A549 treated with Mapracorat at 1 μM for 4 hours (cell line): Measurements from ENCODE around the gene IPO4. TPM values are rescaled to one million over a fixed set of nuclear protein-coding genes. Genes with fewer than 3 reads are reported as not detected.

ENCODE experiments used
- total RNA-seq: library from RNA; stranded (reverse); fragments of 200-300 nt; extraction: Qiagen RNA extraction; gene quantifications from 5 replicates; pipeline ENCODE4 v1.2.3, GENCODE V29; 2022

The IPO4 gene
- total RNA-seq, 1 experiment from 2014 or later = 89.6 TPM

DNA sequence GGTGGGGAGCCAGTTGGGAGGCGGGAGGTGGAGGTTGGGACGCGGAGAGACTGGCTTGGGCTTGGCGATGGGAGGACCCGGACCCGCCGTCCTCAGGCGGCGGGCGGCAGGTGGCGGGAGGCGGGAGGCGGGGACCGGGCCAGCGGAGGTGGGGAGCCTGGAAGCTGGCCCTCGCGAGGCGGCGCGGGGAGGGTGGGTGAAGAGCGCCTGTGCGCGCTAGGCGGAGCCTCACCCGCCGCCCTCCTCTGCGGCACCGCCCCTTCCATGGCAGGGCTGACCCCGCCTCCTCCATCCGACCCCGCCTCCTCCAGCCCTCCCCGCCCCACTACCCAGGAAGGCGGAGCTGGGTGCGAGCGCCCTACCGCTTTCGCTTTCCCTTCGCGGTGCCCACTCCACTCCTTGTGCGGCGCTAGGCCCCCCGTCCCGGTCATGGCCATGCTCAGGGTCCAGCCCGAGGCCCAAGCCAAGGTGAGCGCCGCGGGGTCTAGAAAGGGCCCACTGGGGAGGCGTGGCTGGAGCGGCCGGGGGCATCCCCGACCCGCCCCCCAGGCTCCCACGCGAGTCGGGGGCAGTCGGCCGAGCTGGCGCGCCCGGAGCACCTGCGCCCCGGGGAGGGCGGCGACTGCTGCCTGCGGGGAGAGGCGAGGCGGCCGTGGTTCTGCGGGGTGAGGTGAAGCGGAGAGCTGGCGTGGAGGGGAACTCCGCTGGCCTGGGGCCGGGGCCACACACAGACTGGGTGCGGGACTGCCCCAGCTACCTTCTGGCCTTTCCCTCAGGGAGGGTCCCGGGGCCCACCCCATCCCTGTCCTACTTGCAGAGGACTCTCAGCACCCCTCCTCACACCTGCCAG lies 52.6 kb downstream of the IPO4 start, which contains the start of gene PSME1:
Gene PSME1 (plus strand): TSS at position 361 of the 850 bp plus-strand sequence. CDS start 69 bp downstream, at position 430.

DNA sequence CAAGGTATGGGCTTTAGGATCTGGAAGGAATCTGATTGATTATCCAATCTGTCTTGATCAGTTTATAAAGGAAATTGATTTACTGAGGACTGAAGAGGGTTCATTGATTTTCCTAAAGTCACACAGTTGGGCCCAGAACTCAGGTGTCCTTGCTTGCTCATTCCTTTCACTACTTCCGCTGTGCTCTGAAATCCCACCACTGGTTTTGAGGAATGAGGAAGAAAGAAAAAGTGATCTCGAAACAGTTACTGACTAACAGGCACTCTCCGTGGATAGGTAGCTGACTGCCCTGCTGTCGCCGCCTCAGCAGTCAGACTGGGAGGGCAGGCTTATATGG lies 58.3 kb downstream of the IPO4 start, which contains the start of gene FITM1:
Gene FITM1 (plus strand): TSS at position 280 of the 337 bp plus-strand sequence. CDS start 905 bp downstream, outside the sequence.

Other genes with a start within 250 kb of the IPO4 start
- gene DHRS4, start 235.0 kb downstream of the IPO4 start, total RNA-seq = 42.8 to 50.0 TPM (median 43.6 TPM) in 5 replicates
- 25.5 to 34.0 TPM (median 29.6 TPM) in 5 replicates for gene DHRS4L2, start 199.9 kb downstream of the IPO4 start, total RNA-seq
- 0.35 to 0.74 TPM (median 0.53 TPM) in 5 replicates for gene CARMIL3, start 136.8 kb downstream of the IPO4 start, total RNA-seq
- not detected in 5 replicates for gene CPNE6, start 117.3 kb downstream of the IPO4 start, total RNA-seq
- 15.0 to 21.2 TPM (median 19.3 TPM) in 5 replicates for gene PCK2, start 94.5 kb downstream of the IPO4 start, total RNA-seq
- 20.8 to 22.4 TPM (median 21.9 TPM) in 5 replicates for gene DCAF11, start 74.0 kb downstream of the IPO4 start, total RNA-seq
- 0.56 to 1.1 TPM (median 0.84 TPM) in 5 replicates for gene NRL, start 73.9 kb downstream of the IPO4 start, total RNA-seq
- 0.13 to 0.19 TPM in 2 of 5 replicates, not detected in the others for gene FITM1, start 58.2 kb downstream of the IPO4 start, total RNA-seq
- gene PSME1, start 52.6 kb downstream of the IPO4 start, total RNA-seq = 159 to 187 TPM (median 162 TPM) in 5 replicates
- 45.7 to 62.3 TPM (median 60.1 TPM) in 5 replicates for gene EMC9, start 47.2 kb downstream of the IPO4 start, total RNA-seq
- gene PSME2, start 42.2 kb downstream of the IPO4 start, total RNA-seq = 151 to 185 TPM (median 159 TPM) in 5 replicates
- gene RNF31, start 41.3 kb downstream of the IPO4 start, total RNA-seq = 19.9 to 35.1 TPM (median 34.3 TPM) in 5 replicates
- 16.8 to 21.0 TPM (median 17.7 TPM) in 5 replicates for gene IRF9, start 27.6 kb downstream of the IPO4 start, total RNA-seq
- gene REC8, start 16.7 kb downstream of the IPO4 start, total RNA-seq = 3.3 to 6.5 TPM (median 5.3 TPM) in 5 replicates
- 58.4 to 64.8 TPM (median 63.8 TPM) in 5 replicates for gene TM9SF1, start 6.6 kb upstream of the IPO4 start, total RNA-seq
- not detected in 5 replicates for gene TSSK4, start 16.9 kb upstream of the IPO4 start, total RNA-seq
- gene CHMP4A, start 24.7 kb upstream of the IPO4 start, total RNA-seq = 75.9 to 98.1 TPM (median 81.6 TPM) in 5 replicates
- 29.1 to 34.2 TPM (median 30.7 TPM) in 5 replicates for gene MDP1, start 27.2 kb upstream of the IPO4 start, total RNA-seq
- 450 to 490 TPM (median 458 TPM) in 5 replicates for gene NEDD8, start 43.6 kb upstream of the IPO4 start, total RNA-seq
- gene GMPR2, start 44.1 kb upstream of the IPO4 start, total RNA-seq = 54.1 to 66.3 TPM (median 57.2 TPM) in 5 replicates
- 34.4 to 39.3 TPM (median 36.4 TPM) in 5 replicates for gene TINF2, start 53.8 kb upstream of the IPO4 start, total RNA-seq
- 0.89 to 1.9 TPM (median 1.4 TPM) in 5 replicates for gene TGM1, start 74.4 kb upstream of the IPO4 start, total RNA-seq
- gene RABGGTA, start 82.8 kb upstream of the IPO4 start, total RNA-seq = 15.5 to 19.8 TPM (median 17.5 TPM) in 5 replicates
- gene DHRS1, start 111.0 kb upstream of the IPO4 start, total RNA-seq = 10.4 to 14.5 TPM (median 11.6 TPM) in 5 replicates
- 13.5 to 16.8 TPM (median 15.9 TPM) in 5 replicates for gene NOP9, start 111.0 kb upstream of the IPO4 start, total RNA-seq
- 0.08 to 0.24 TPM (median 0.17 TPM) in 5 replicates for gene CIDEB, start 119.2 kb upstream of the IPO4 start, total RNA-seq
- 2.1 to 5.7 TPM (median 4.5 TPM) in 5 replicates for gene LTB4R2, start 121.3 kb upstream of the IPO4 start, total RNA-seq
- 4.4 to 7.8 TPM (median 5.9 TPM) in 5 replicates for gene LTB4R, start 122.7 kb upstream of the IPO4 start, total RNA-seq
- not detected in 5 replicates for gene ADCY4, start 146.3 kb upstream of the IPO4 start, total RNA-seq
- gene RIPK3, start 151.2 kb upstream of the IPO4 start, total RNA-seq = not detected in 5 replicates
- 0.16 to 0.42 TPM (median 0.18 TPM) in 5 replicates for gene NFATC4, start 179.4 kb upstream of the IPO4 start, total RNA-seq
- gene NYNRIN, start 210.2 kb upstream of the IPO4 start, total RNA-seq = 0.23 to 0.36 TPM (median 0.29 TPM) in 5 replicates
- 0.77 to 1.2 TPM (median 1.1 TPM) in 5 replicates for gene CBLN3, start 240.9 kb upstream of the IPO4 start, total RNA-seq
- 21.5 to 27.2 TPM (median 26.8 TPM) in 5 replicates for gene KHNYN, start 241.1 kb upstream of the IPO4 start, total RNA-seq